Mucosa of stomach (tissue), 1 donor: ENCODE measurements around the gene AQP2.

Source experiments
- H3K27me3 ChIP-seq: one replicate; pipeline ENCODE4 v1.7.0; 2013; ENCODE audit warnings: mild to moderate bottlenecking, low read length; ENCODE audit not compliant: control insufficient read depth, insufficient read depth
- H3K36me3 ChIP-seq: one replicate; pipeline ENCODE4 v1.7.0; 2013; ENCODE audit warnings: low read length; ENCODE audit not compliant: control insufficient read depth, insufficient read depth
- H3K4me1 ChIP-seq: one replicate; pipeline ENCODE4 v1.7.0; 2013; ENCODE audit warnings: mild to moderate bottlenecking, low read length; ENCODE audit not compliant: control insufficient read depth, insufficient read depth
- H3K4me3 ChIP-seq: one replicate; pipeline ENCODE4 v1.7.0; 2013; ENCODE audit warnings: low read length
- H3K9ac ChIP-seq: one replicate; pipeline ENCODE4 v1.7.0; 2013; ENCODE audit warnings: mild to moderate bottlenecking, low read length, moderate library complexity
- H3K9me3 ChIP-seq: one replicate; pipeline ENCODE4 v1.7.0; 2013; ENCODE audit warnings: mild to moderate bottlenecking, low read length, moderate library complexity; ENCODE audit not compliant: control insufficient read depth
- donor health status: Pancreatic carcinoma.

The AQP2 gene

DNA sequence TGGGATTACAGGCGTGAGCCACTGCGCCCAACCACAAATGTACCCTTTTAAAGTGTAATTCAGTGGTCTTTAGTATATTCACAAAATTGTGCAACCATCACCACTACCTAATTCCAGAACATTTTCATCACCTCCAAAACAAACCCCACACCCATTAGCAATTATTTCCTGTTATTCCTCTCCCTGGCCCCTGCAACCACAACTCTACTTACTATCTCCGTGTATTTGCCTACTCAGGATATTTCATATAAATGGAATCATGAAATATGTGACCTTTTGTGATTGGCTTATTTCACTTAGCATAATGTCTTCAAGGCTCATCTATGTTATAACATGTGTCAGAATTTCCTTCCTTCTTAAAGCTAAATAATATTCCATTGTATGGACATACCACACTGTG is 16.0 kb upstream of the AQP2 start:
- no peaks in the 10 kb centered on the region for H3K9me3 ChIP-seq
- no peaks in the 10 kb centered on the region for H3K36me3 ChIP-seq
- no peak overlapping the region for H3K4me3 ChIP-seq
- H3K4me1 ChIP-seq = peaks cover under 1% of the 10 kb centered on the region
- H3K27me3 ChIP-seq = no peaks in the 10 kb centered on the region
- H3K9ac ChIP-seq = no peak overlapping the region

DNA sequence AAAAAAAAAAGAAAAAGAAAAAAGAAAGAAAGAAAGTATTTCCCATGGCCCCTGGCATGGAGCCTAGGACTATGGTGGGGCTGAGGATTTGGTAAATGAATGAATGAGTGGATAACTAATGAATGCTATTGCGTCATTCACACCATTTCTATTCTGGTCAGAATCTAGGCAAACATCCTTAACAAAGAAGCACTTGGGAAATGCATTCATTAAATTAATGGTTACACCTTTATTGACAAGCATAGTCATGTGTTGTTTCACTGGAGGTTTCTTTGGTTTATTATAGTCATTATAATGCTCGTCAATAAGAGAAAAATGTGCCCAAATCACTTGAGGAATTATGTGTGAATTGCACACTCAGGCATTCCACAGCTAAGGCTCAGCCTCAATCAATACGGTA is 13.6 kb upstream of the AQP2 start:
- Histone ChIP-seq H3K36me3 (no peaks in the 10 kb centered on the region), H3K27me3 (no peaks in the 10 kb centered on the region), H3K9me3 (no peaks in the 10 kb centered on the region), H3K9ac (no peak overlapping the region), H3K4me1 (peaks cover 7% of the 10 kb centered on the region), H3K4me3 (no peak overlapping the region)

DNA sequence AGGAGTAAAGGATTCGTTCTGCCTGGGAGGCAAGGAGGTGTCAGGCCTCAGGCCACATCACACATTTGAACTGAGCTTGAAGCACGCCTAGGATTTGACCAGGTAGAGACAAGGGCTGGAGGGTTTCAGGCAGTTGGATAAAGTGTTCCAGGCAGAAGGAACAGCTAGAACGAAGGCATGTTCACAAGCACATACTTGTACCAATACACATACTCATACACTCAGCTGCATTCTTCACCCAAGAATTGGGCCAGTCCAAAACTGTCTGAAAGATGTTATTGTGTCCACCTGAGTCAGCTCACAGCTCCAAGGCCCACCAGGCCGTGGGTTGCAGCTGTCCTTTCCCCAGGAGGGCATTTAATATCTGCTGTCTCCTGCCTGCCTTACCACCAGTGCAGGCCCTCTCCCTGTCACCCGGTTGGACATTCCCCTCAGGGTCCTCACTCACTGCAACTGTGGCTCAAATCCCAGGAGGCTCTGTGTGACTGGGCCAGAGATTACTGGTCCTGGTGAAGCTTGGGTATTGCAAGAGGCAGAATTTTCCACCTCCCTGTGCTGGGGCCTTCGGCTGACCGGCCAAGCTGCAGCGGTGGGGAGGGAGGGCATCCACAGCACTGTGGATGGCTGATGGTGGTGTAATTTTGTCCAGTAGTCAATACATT is 12.8 kb upstream of the AQP2 start:
- Histone ChIP-seq H3K9me3 (no peaks in the 10 kb centered on the region), H3K9ac (no peak overlapping the region), H3K27me3 (no peaks in the 10 kb centered on the region), H3K36me3 (no peaks in the 10 kb centered on the region), H3K4me3 (no peak overlapping the region), H3K4me1 (peaks cover 7% of the 10 kb centered on the region)

DNA sequence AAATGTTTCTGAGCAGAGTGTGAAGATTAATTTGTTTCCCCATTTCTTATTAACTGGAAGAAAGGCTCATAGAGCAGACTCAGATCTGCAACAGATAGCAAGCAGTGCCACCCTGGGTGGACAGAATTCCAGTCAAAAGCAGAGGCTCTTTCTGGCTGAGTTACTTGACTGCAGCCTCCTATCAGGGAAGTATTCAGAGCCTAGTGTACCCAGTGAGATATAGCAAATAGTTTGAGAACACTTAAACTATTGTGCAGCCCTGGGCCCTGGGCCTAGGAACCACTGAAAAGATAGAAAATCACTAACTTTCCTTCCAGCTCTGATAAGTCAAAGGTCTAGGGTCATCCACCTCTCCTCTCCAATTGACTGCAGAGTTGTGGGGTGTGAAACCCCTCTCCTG is 11.2 kb upstream of the AQP2 start:
- Histone ChIP-seq H3K9me3 (no peaks in the 10 kb centered on the region), H3K4me1 (peaks cover 15% of the 10 kb centered on the region), H3K4me3 (no peak overlapping the region), H3K27me3 (no peaks in the 10 kb centered on the region), H3K9ac (peak overlapping the region; percentile 7), H3K36me3 (no peaks in the 10 kb centered on the region)

DNA sequence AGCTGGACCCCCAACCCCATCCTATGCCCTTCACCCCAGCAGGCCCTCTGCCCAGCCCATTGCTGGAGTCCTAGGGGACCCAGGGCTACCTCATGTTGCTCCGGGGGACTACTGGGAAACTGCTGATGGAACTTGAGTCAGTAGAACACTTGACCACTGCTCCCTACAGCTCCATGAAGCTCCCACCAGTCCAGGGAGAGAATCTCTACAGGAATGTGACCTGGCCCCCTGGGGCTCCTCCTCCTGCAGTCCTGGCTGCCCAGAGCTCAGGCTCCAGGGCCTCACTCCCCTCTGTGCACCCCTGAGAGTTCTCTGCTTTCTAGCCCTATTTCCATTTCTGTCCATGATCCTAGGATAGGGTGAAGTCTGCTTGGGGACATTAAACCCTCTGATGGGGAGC is 10.8 kb upstream of the AQP2 start:
- no peaks in the 10 kb centered on the region for H3K36me3 ChIP-seq
- peak overlapping the region; percentile 7 for H3K9ac ChIP-seq
- H3K4me3 ChIP-seq = no peak overlapping the region
- no peaks in the 10 kb centered on the region for H3K9me3 ChIP-seq
- peaks cover 15% of the 10 kb centered on the region for H3K4me1 ChIP-seq
- H3K27me3 ChIP-seq = no peaks in the 10 kb centered on the region

DNA sequence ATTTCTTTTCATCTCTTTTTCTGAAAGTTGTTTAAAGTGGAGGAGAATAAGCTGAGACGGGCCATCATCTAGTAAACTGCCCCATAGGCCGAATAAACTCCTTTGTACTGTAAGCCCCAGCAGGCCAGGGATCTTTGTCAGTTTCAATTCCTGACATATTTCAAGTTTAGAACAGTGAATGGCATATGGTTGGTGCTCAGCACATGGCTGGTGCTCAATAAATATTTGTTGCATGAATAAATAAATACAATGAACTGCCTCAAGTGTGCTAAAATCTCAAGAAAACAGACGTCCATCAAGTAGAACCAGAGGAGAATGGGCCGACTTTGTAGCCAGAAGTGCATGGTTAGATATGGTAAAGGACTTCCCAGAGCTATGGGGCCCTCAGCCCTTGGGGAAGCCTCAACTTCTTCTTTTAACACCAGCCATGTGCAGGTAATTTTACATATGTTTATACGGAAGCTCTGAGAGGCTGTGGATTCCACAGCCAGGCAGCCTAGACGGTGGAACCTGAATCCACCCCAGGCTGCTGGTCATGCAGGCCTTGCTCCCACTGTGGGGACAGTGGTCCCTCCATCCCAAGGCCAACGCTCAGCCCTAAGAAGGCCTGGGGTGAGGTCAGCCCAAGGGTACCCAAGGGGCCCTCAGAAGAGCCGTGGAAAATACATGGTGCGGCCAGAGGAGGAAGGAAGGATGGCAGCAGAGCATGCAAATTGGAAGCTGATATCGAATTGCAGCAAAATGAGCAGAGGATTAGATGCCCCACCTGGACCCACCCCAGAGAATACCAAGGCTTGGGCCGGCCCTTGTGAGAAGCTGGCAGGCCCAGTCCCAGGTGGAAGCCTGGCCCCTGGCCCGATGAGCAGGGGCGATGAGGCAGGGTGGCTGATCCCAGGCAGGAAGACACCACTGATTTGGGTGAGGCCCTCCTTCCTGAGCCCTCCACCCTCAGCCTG is 8.7 kb upstream of the AQP2 start:
- no peaks in the 10 kb centered on the region for H3K36me3 ChIP-seq
- no peak overlapping the region for H3K9ac ChIP-seq
- H3K4me3 ChIP-seq = no peak overlapping the region
- no peaks in the 10 kb centered on the region for H3K27me3 ChIP-seq
- peaks cover 24% of the 10 kb centered on the region for H3K4me1 ChIP-seq
- no peaks in the 10 kb centered on the region for H3K9me3 ChIP-seq

DNA sequence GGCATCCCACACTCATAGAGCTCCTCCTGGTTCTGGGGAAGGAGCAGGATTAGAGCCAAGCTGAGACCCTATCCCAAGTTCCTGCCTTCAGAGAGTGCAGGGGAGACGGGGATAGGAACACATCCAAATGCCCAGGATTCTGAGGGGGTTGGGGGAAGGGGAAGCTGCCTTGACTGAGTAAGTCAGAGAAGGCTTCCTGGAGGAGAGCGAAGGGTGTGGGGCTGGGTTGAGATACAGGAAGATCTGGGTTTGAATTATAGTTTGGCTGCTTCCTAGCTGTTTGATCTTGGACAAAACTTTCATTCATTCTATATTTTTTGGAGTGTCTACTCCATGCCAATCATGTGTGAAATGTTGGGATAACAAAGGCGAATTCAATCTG is 8.0 kb upstream of the AQP2 start:
- H3K27me3 ChIP-seq = no peaks in the 10 kb centered on the region

DNA sequence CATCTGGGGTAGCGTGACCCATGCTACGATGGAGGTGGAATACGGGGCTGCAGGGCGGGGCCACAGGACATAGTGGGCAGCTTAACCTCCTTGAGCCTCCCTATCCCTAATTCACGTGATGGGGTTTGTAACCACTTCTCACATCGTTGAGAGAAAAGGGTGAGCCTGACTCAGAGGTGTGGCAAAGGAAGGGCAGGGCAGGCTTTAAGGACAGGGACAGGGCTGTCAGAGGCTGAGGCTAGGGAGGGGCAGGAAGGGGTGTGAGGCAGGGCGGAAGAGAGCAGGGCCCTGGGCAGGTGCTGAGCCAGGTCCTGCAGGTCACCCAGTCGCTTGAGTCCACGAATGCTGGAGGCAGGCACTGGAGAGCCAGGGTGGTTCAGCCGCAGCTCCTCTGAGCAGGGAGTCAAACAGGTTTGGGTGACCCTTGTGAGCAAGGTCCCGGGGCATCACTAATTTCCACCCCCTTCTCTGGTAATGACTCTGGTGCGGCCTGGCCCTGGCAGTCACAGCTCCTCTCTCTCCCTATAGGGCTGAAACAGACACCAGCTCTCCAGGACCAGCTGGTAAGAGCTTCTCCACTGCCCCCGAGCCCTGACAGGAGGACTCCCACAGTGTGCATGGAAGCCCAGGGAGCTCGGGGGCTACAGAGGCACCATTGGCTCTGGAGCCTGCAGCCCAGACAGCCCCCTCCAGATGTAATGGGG is 7.5 kb upstream of the AQP2 start:
- Histone ChIP-seq H3K27me3 (no peaks in the 10 kb centered on the region), H3K9ac (no peak overlapping the region), H3K4me1 (peaks cover 24% of the 10 kb centered on the region), H3K36me3 (no peaks in the 10 kb centered on the region), H3K9me3 (no peaks in the 10 kb centered on the region), H3K4me3 (no peak overlapping the region)

More for the DNA sequence above, 8.0 kb upstream of the AQP2 start:
- Histone ChIP-seq H3K36me3 (no peaks in the 10 kb centered on the region), H3K9me3 (no peaks in the 10 kb centered on the region), H3K9ac (no peak overlapping the region), H3K4me3 (no peak overlapping the region), H3K4me1 (peaks cover 24% of the 10 kb centered on the region)

DNA sequence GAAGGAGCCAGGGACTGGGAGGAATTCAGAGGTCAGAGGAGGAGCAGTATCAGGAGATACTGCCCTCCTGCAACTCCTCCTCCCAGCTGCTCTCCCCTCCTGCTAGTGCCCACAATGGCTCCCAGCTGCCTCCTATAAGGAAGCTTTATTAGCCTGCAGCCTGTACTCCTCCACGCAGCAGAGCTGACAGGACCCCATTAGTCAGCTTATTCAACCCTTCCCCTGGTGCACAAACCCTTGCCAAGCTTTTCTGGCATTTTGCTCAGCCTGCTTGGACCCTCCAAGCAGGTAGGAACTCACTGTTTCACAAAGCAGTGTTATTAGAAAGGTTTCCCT is 6.9 kb upstream of the AQP2 start:
- Histone ChIP-seq H3K9ac (no peak overlapping the region), H3K4me3 (no peak overlapping the region), H3K27me3 (no peaks in the 10 kb centered on the region), H3K4me1 (peaks cover 24% of the 10 kb centered on the region), H3K9me3 (no peaks in the 10 kb centered on the region), H3K36me3 (no peaks in the 10 kb centered on the region)

DNA sequence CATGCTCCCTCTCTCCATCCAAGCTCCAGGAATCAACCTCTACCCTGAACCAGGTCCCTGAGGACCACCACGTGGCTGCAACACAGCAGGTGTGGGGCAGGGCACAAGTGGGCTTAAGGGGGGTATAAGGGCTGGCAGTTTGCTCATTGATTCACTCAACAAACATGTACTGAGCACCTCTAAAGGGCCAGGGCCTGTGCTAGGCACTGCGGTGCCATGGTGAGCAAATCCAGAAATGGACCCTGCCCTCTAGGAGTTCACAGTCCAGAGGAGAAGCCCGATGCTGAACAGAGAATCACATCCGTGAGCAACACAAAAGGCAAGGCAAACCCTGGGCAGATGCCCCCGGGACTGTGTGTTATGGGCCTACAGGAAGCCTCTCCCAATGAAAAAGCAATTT is 6.5 kb upstream of the AQP2 start:
- Histone ChIP-seq H3K9ac (no peak overlapping the region), H3K36me3 (no peaks in the 10 kb centered on the region), H3K4me3 (no peak overlapping the region), H3K9me3 (no peaks in the 10 kb centered on the region), H3K27me3 (no peaks in the 10 kb centered on the region), H3K4me1 (peaks cover 24% of the 10 kb centered on the region)

DNA sequence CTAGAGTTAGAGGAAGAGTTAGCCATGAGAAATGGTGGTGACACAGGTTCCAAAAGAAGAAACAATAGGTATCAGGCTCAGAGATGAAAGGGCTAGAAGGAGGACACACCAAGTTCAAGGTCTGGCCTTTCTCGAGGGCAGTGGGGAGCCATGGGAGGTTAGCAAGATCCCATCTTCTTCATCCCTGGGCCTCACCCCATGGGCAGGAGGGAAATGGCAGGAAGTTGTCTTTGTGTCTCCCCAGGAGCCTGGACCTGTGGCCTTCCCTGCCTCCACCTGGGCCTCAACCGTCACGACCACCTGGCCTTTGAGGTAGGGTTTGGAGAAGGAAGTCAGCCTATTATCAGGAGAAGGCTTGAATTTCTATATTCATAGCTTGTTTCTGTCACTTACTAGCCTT is 5.8 kb upstream of the AQP2 start:
- H3K4me3 ChIP-seq = no peak overlapping the region
- H3K9ac ChIP-seq = no peak overlapping the region
- peaks cover 21% of the 10 kb centered on the region for H3K4me1 ChIP-seq
- no peaks in the 10 kb centered on the region for H3K9me3 ChIP-seq
- no peaks in the 10 kb centered on the region for H3K27me3 ChIP-seq
- no peaks in the 10 kb centered on the region for H3K36me3 ChIP-seq
